K562 (cell line): ENCODE results near the gene GYPC. TPM values are rescaled to one million over a fixed set of nuclear protein-coding genes. Genes with fewer than 3 reads are reported as not detected.
A peak's percentile ranks its signal among the peaks of the same experiment; 100 is the strongest.

Experiments used
- ATAC-seq: fragments of 200-7000 bp; cut with Tn5 transposase; 3 replicates; pipeline ENCODE4 v1.9.1; 2020; ENCODE audit warnings: moderate library complexity
- BruUV-seq: library from RNA; stranded (reverse); fragments of 400-500 nt; replicated peaks from 2 replicates; lab custom pipeline; 2021; lab: Mats Ljungman, UMichigan
- CTCF ChIA-PET: fragments of 300-600 bp; formaldehyde crosslinking; extraction: SDS; loops from one replicate; lab custom pipeline; 2021; ENCODE audit warnings: low intra/inter-chr PET ratio; lab: Yijun Ruan, JAX
- POLR2A ChIA-PET: fragments of 300-600, 350-650 bp; sonication (Branson Sonifier 250); formaldehyde crosslinking; extraction: SDS; loops from one replicate; lab custom pipeline; 2021; ENCODE audit warnings: antibody characterized with exemption, inconsistent platforms; lab: Yijun Ruan, JAX
- DNase-seq, 4 experiments: peaks; one replicate each; pipeline versions ENCODE4 v3.0.0 to v3.0.0-alpha.2; 2011 to 2018; ENCODE audit warnings: low spot score in 3 of 4, mixed read lengths in 3 of 4; ENCODE audit errors: extremely low read depth in 1 of 4
- FAIRE-seq: peaks from 2 replicates; lab custom pipeline; 2011; peaks lifted over from hg19 to GRCh38; lab: Jason Lieb, UNC
- H2AFZ ChIP-seq: 2 replicates; pipeline ENCODE4 v1.6.0; 2011; ENCODE audit warnings: low read depth, low read length, control low read depth, inconsistent platforms
- H3K27ac ChIP-seq: fragments of 200-600 bp; 3 replicates; pipeline ENCODE4 v1.8.0; 2011; ENCODE audit warnings: low read depth, mild to moderate bottlenecking, control low read depth, inconsistent platforms, low read length, moderate library complexity, mixed read lengths; ENCODE audit errors: extremely low read depth
- H3K27me3 ChIP-seq, 2 experiments: fragments of 300-600 bp in 1 of 2; 2 replicates in 1 of 2; 3 replicates in 1 of 2; pipeline versions ENCODE4 v1.6.0 to v1.8.0; 2011; ENCODE audit warnings: inconsistent platforms in 2 of 2, low read length in 2 of 2, mild to moderate bottlenecking in 1 of 2, mixed read lengths in 1 of 2, moderate library complexity in 1 of 2; ENCODE audit not compliant: control insufficient read depth in 2 of 2, insufficient read depth in 2 of 2
- H3K36me3 ChIP-seq: fragments of 300-600 bp; 3 replicates; pipeline ENCODE4 v1.8.0; 2011; ENCODE audit warnings: mild to moderate bottlenecking, low read length, inconsistent platforms; ENCODE audit not compliant: control insufficient read depth, insufficient read depth
- H3K4me1 ChIP-seq, 2 experiments: fragments of 200-600 bp in 1 of 2; replicated peaks in 1 of 2; 2 replicates in 1 of 2; 3 replicates in 1 of 2; pipeline versions ENCODE4 v1.5.1 to v1.8.0; 2011; ENCODE audit warnings: inconsistent platforms in 2 of 2, low read length in 2 of 2, mild to moderate bottlenecking in 1 of 2, mixed read lengths in 1 of 2, moderate library complexity in 1 of 2; ENCODE audit not compliant: control insufficient read depth in 2 of 2, insufficient read depth in 2 of 2
- H3K4me2 ChIP-seq: 2 replicates; pipeline ENCODE4 v1.6.1; 2011; ENCODE audit warnings: low read length, control low read depth, inconsistent platforms, mixed read lengths; ENCODE audit not compliant: insufficient read depth
- H3K4me3 ChIP-seq: fragments of 200-600 bp; sonication (generic), shearing (Covaris generic); 2 replicates; pipeline ENCODE4 v1.5.1; 2016; ENCODE audit warnings: control low read depth, inconsistent platforms
- H3K79me2 ChIP-seq: fragments of 200-600 bp; 3 replicates; pipeline ENCODE4 v1.8.0; 2011; ENCODE audit warnings: low read length, inconsistent platforms; ENCODE audit not compliant: control insufficient read depth, insufficient read depth
- H3K9ac ChIP-seq, 2 experiments: 2 replicates each; pipeline versions ENCODE4 v1.6.0 to v1.6.1; 2011; ENCODE audit warnings: low read depth in 2 of 2, low read length in 2 of 2, control low read depth in 1 of 2, inconsistent platforms in 1 of 2, mild to moderate bottlenecking in 1 of 2, mixed read lengths in 1 of 2; ENCODE audit not compliant: insufficient read depth in 1 of 2
- H3K9me1 ChIP-seq: one replicate; pipeline ENCODE4 v1.6.0; 2011; ENCODE audit warnings: inconsistent platforms, mild to moderate bottlenecking, low read length, moderate library complexity; ENCODE audit not compliant: control insufficient read depth, insufficient read depth
- H3K9me3 ChIP-seq: replicated peaks from 2 replicates; pipeline ENCODE4 v1.5.1; 2011; ENCODE audit warnings: low read depth, low read length, inconsistent platforms; ENCODE audit not compliant: control insufficient read depth, insufficient read depth
- H4K20me1 ChIP-seq: replicated peaks from 2 replicates; pipeline ENCODE4 v1.6.1; 2011; ENCODE audit warnings: low read length, inconsistent platforms, mixed read lengths; ENCODE audit not compliant: control insufficient read depth, insufficient read depth
- ARID1B ChIP-seq: fragments of 450-650 bp; IDR thresholded peaks from 2 replicates; pipeline ENCODE4 v1.6.1; 2016; ENCODE audit warnings: antibody characterized with exemption, mild to moderate bottlenecking, inconsistent platforms
- CBFA2T2 ChIP-seq: fragments of 450-650 bp; conservative IDR thresholded peaks from 2 replicates; pipeline ENCODE4 v1.6.1; 2017; ENCODE audit warnings: mild to moderate bottlenecking
- CBFA2T3 ChIP-seq: fragments of 450-650 bp; IDR thresholded peaks from 2 replicates; pipeline ENCODE4 v1.6.1; 2017
- HNRNPL ChIP-seq: fragments of 200-400 bp; formaldehyde crosslinking; IDR thresholded peaks from 2 replicates; pipeline ENCODE4 v1.6.1; 2017; ENCODE audit warnings: low read depth, mild to moderate bottlenecking, low read length
- MXD1 ChIP-seq: fragments of 250-450 bp; sonication (Bioruptor Pico); IDR thresholded peaks from 2 replicates; pipeline ENCODE4 v1.8.0; 2021; ENCODE audit warnings: borderline replicate concordance, mild to moderate bottlenecking, moderate library complexity; ENCODE audit not compliant: poor library complexity, severe bottlenecking
- PTRF ChIP-seq: fragments of 450-650 bp; IDR thresholded peaks from 2 replicates; pipeline ENCODE4 v1.6.1; 2016; ENCODE audit warnings: mild to moderate bottlenecking, missing genetic modification characterization, missing compliant biosample characterization
- STAT5A ChIP-seq: IDR thresholded peaks from 2 replicates; pipeline ENCODE4 v1.6.1; 2012; ENCODE audit warnings: low read length, inconsistent platforms, borderline replicate concordance
- TCF3 ChIP-seq: sonication (generic); formaldehyde crosslinking; IDR thresholded peaks from 2 replicates; pipeline ENCODE4 v1.4.0; 2020; ENCODE audit warnings: mild to moderate bottlenecking, missing genetic modification reagents
- TEAD4 ChIP-seq, 2 experiments: sonication (generic) in 1 of 2; formaldehyde crosslinking in 1 of 2; IDR thresholded peaks; 2 replicates each; pipeline versions ENCODE4 v1.6.1 to v1.8.0; 2012 to 2022; ENCODE audit warnings: borderline replicate concordance in 1 of 2, inconsistent platforms in 1 of 2, low read length in 1 of 2, mild to moderate bottlenecking in 1 of 2, missing genetic modification reagents in 1 of 2
- WGBS: fragments of 100-300 bp; shearing (Covaris generic); methylation state at CpG from one replicate; pipeline ENCODE4 v1.1.6; 2016; ENCODE audit warnings: low coverage, mixed read lengths; ENCODE audit not compliant: insufficient coverage; ENCODE audit errors: missing lambda C conversion rate; 5-methylcytosine and 5-hydroxymethylcytosine counted together
- in situ Hi-C: fragments of 300-500 bp; cut with MboI; formaldehyde crosslinking; loops from 4 replicates; pipeline ENCODE4 v1.15.0; 2018; ENCODE audit warnings: inconsistent platforms, mixed read lengths
- intact Hi-C: fragments of 100-400 bp; cut with micrococcal nuclease; formaldehyde crosslinking; loops from 2 replicates; pipeline ENCODE4 v1.14.2; 2022
- polyA plus RNA-seq, 8 experiments: library from polyadenylated mRNA; depleted of rRNA in 4 of 8; stranded (reverse) in 5 of 8; unstranded in 3 of 8; fragments of >200 nt; fragmentation: Nextera tagmentation in 2 of 8; fragmentation: Illumina TruSeq in 1 of 8; extraction: Ambion mirVana in 2 of 8; extraction: Trizol in 1 of 8; gene quantifications; 2 replicates each; pipeline versions ENCODE4 v1.2.1 to v1.2.3, GENCODE V29; 2011 to 2014; ENCODE audit warnings: inconsistent platforms in 1 of 8, missing spikeins in 1 of 8
- total RNA-seq, 7 experiments: library from RNA; depleted of rRNA in 6 of 7; stranded (reverse); fragments of >200 nt in 6 of 7; fragmentation: Illumina TruSeq in 2 of 7; extraction: Trizol in 2 of 7; gene quantifications; 2 replicates each; pipeline versions ENCODE4 v1.2.1 to v1.2.3, GENCODE V29; 2011 to 2021; ENCODE audit warnings: low replicate concordance in 1 of 7

Gene GYPC
- total and polyA plus RNA-seq, 9 of the 15 experiments (the other 6 are each of a cell fraction or from before 2014, with no cell fraction given), result 50.6 to 282 (median 194) TPM

GRCh38 chr2:126739141-126739540, 83.2 kb downstream of the GYPC start:
- in situ Hi-C loops, result no loop called here
- POLR2A ChIA-PET, result interaction anchor here (0.6 to 1.0 kb wide), 2 partner anchors 10 to 250 kb away, joined by 3 read pairs; no protein-coding TSS in a partner anchor
- Histone ChIP-seq H3K9me1 (no peaks in the 10 kb centered on the region), H3K4me2 (no peak overlapping the region), H3K9ac (no peak overlapping the region), H4K20me1 (peaks cover 3% of the 10 kb centered on the region; the same call in 1 of the 2 replicates), H3K9me3 (no peaks in the 10 kb centered on the region), H3K79me2 (no peaks in the 10 kb centered on the region), H3K36me3 (no peaks in the 10 kb centered on the region), H3K27ac (no peak overlapping the region), H2AFZ (no peak overlapping the region; the same call in 1 of the 2 replicates), H3K27me3 (peaks cover 0 to 14% of the 10 kb centered on the region in 2 experiments; a peak in 2 of 5 replicates), H3K4me3 (no peak overlapping the region), H3K4me1 (no peaks in the 10 kb centered on the region; a peak in 2 of 5 replicates)
- CTCF ChIA-PET, result no interaction called here
- FAIRE-seq (peak; percentile 63), ATAC-seq (peak; percentile 47; the same call in 1 of the 3 replicates), DNase-seq (peak in 2 of 4 experiments; percentile 26 to 42)
- TF ChIP-seq TEAD4 (IDR thresholded peaks at IDR 0.05; ENCODE audit: low read length) (0 out of 2 replicates have a peak, but pooled peaks have one; percentile 25), TEAD4 (CRISPR knock-in tag; IDR thresholded peaks at IDR 0.05; ENCODE audit: borderline replicate concordance) (no peak), ARID1B (peak; percentile 33; the same call in 1 of the 2 replicates), TCF3 (CRISPR knock-in tag) (0 out of 2 replicates have a peak, but pooled peaks have one; percentile 42), CBFA2T3 (peak; percentile 70), CBFA2T2 (peak; percentile 46), PTRF (no peak), HNRNPL (no peak), STAT5A (peak; percentile 26; the same call in 1 of the 2 replicates), MXD1 (no peak)
- BruUV-seq, result no TSS peak
- intact Hi-C loops, result no loop called here
- WGBS, result 0% methylated on average over 1 of the region's 1 CpG
